ENCODE measurements around the gene SPATA6. TPM values are rescaled to one million over a fixed set of nuclear protein-coding genes. Genes with fewer than 3 reads are reported as not detected.

The SPATA6 gene
- total RNA-seq, 1 donor from 2014 or later = 25.5 TPM

- DNase-seq (ENCODE audit: low spot score) = no peak
These were observed 220.2 kb downstream of the SPATA6 start for GRCh38 chr1:48251821-48252220.

- DNase-seq (ENCODE audit: low spot score) = no peak
These were observed 220.7 kb downstream of the SPATA6 start for GRCh38 chr1:48251323-48251722.

GRCh38 chr1:48250572-48250971 lies 221.4 kb downstream of the SPATA6 start:
- no peak for DNase-seq (ENCODE audit: low spot score)

GRCh38 chr1:48249868-48250267 lies 222.1 kb downstream of the SPATA6 start:
- DNase-seq (ENCODE audit: low spot score) = no peak

- no peak for DNase-seq (ENCODE audit: low spot score)
These were observed 223.6 kb downstream of the SPATA6 start for GRCh38 chr1:48248356-48248755.

GRCh38 chr1:48246727-48247126 lies 225.3 kb downstream of the SPATA6 start:
- no peak for DNase-seq (ENCODE audit: low spot score)

Other genes with a start within 250 kb of the SPATA6 start
- gene SLC5A9, start 249.5 kb downstream of the SPATA6 start, total RNA-seq (ENCODE audit: insufficient read depth, low replicate concordance) = 1.9 TPM